H9 (cell line): ENCODE measurements around the gene NCS1. TPM values are rescaled to one million over a fixed set of nuclear protein-coding genes. Genes with fewer than 3 reads are reported as not detected.
A peak's percentile ranks its signal among the peaks of the same experiment; 100 is the strongest.

Experiments used
- DNase-seq: peaks from one replicate; pipeline ENCODE4 v3.0.0-alpha.2; 2017
- H2AFZ ChIP-seq: one replicate; pipeline ENCODE4 v1.6.1; 2013; ENCODE audit warnings: mild to moderate bottlenecking, low read length, control low read depth, moderate library complexity
- H2AK5ac ChIP-seq: 2 replicates; pipeline ENCODE4 v1.6.1; 2013; ENCODE audit warnings: low read length, control low read depth, mixed read lengths; ENCODE audit not compliant: insufficient read length
- H2BK120ac ChIP-seq: one replicate; pipeline ENCODE4 v1.6.1; 2013; ENCODE audit warnings: low read depth, mild to moderate bottlenecking, low read length, control low read depth, inconsistent platforms; ENCODE audit not compliant: poor library complexity, severe bottlenecking
- H2BK12ac ChIP-seq: 2 replicates; pipeline ENCODE4 v1.6.1; 2013; ENCODE audit warnings: low read length, control low read depth, mixed read lengths, low read depth; ENCODE audit not compliant: insufficient read length
- H2BK15ac ChIP-seq: 2 replicates; pipeline ENCODE4 v1.6.1; 2013; ENCODE audit warnings: low read depth, low read length, control low read depth
- H2BK20ac ChIP-seq: one replicate; pipeline ENCODE4 v1.6.1; 2013; ENCODE audit warnings: low read depth, mild to moderate bottlenecking, low read length, control low read depth, inconsistent platforms; ENCODE audit not compliant: poor library complexity, severe bottlenecking
- H2BK5ac ChIP-seq: 2 replicates; pipeline ENCODE4 v1.6.1; 2013; ENCODE audit warnings: low read length, control low read depth, mixed read lengths; ENCODE audit not compliant: insufficient read length
- H3K14ac ChIP-seq: 2 replicates; pipeline ENCODE4 v1.6.1; 2013; ENCODE audit warnings: low read length, control low read depth; ENCODE audit not compliant: insufficient read depth
- H3K18ac ChIP-seq: 2 replicates; pipeline ENCODE4 v1.6.1; 2013; ENCODE audit warnings: low read depth, mild to moderate bottlenecking, mixed read lengths, low read length, control low read depth; ENCODE audit not compliant: insufficient read length
- H3K23ac ChIP-seq: 2 replicates; pipeline ENCODE4 v1.6.1; 2013; ENCODE audit warnings: low read length, control low read depth, mixed read lengths, low read depth; ENCODE audit not compliant: insufficient read length
- H3K23me2 ChIP-seq: 2 replicates; pipeline ENCODE4 v1.6.1; 2013; ENCODE audit warnings: low read depth, mild to moderate bottlenecking, mixed read lengths, low read length, control low read depth; ENCODE audit not compliant: insufficient read length, poor library complexity, severe bottlenecking
- H3K27ac ChIP-seq: 2 replicates; pipeline ENCODE4 v1.5.1; 2013; ENCODE audit warnings: low read length, control low read depth, mixed read lengths, low read depth; ENCODE audit not compliant: insufficient read length
- H3K27me3 ChIP-seq: 2 replicates; pipeline ENCODE4 v1.6.1; 2013; ENCODE audit warnings: low read length, control low read depth, inconsistent platforms; ENCODE audit not compliant: insufficient read depth
- H3K4ac ChIP-seq: 2 replicates; pipeline ENCODE4 v1.6.1; 2013; ENCODE audit warnings: low read depth, mild to moderate bottlenecking, control low read depth, inconsistent platforms, low read length, moderate library complexity
- H3K4me1 ChIP-seq: 2 replicates; pipeline ENCODE4 v1.6.1; 2013; ENCODE audit warnings: low read length, control low read depth, inconsistent platforms; ENCODE audit not compliant: insufficient read depth
- H3K4me2 ChIP-seq: 2 replicates; pipeline ENCODE4 v1.6.1; 2013; ENCODE audit warnings: low read length, control low read depth, mixed read lengths; ENCODE audit not compliant: insufficient read length, insufficient read depth
- H3K56ac ChIP-seq: 2 replicates; pipeline ENCODE4 v1.6.1; 2013; ENCODE audit warnings: low read depth, mild to moderate bottlenecking, mixed read lengths, low read length, control low read depth; ENCODE audit not compliant: insufficient read length
- H3K79me1 ChIP-seq: 2 replicates; pipeline ENCODE4 v1.6.1; 2013; ENCODE audit warnings: low read depth, mild to moderate bottlenecking, moderate library complexity, low read length, control low read depth, inconsistent platforms; ENCODE audit not compliant: insufficient read depth, poor library complexity, severe bottlenecking
- H3K79me2 ChIP-seq: 2 replicates; pipeline ENCODE4 v1.6.1; 2013; ENCODE audit warnings: low read length, control low read depth, inconsistent platforms; ENCODE audit not compliant: insufficient read depth
- H3K9ac ChIP-seq: 2 replicates; pipeline ENCODE4 v1.6.1; 2013; ENCODE audit warnings: low read length, control low read depth, mixed read lengths; ENCODE audit not compliant: insufficient read length; ENCODE audit errors: extremely low read depth
- H3K9me3 ChIP-seq: one replicate; pipeline ENCODE4 v1.6.1; 2013; ENCODE audit warnings: low read depth, low read length, inconsistent platforms; ENCODE audit not compliant: control insufficient read depth
- H3T11ph ChIP-seq: one replicate; pipeline ENCODE4 v1.6.1; 2013; ENCODE audit warnings: mild to moderate bottlenecking, low read length, control low read depth, inconsistent platforms
- H4K20me1 ChIP-seq: one replicate; pipeline ENCODE4 v1.6.1; 2013; ENCODE audit not compliant: control insufficient read depth, insufficient read length, insufficient read depth
- H4K5ac ChIP-seq: 2 replicates; pipeline ENCODE4 v1.6.1; 2013; ENCODE audit warnings: low read depth, mild to moderate bottlenecking, mixed read lengths, low read length, control low read depth; ENCODE audit not compliant: insufficient read length
- H4K8ac ChIP-seq: replicated peaks from 2 replicates; pipeline ENCODE4 v1.6.1; 2013; ENCODE audit warnings: low read length, control low read depth, mixed read lengths, low read depth; ENCODE audit not compliant: insufficient read length
- H4K91ac ChIP-seq: 2 replicates; pipeline ENCODE4 v1.6.1; 2013; ENCODE audit warnings: low read depth, mild to moderate bottlenecking, moderate library complexity, mixed read lengths, low read length, control low read depth; ENCODE audit not compliant: insufficient read length
- H3K27ac Mint-ChIP-seq, 3 experiments: 2 replicates in 2 of 3; 3 replicates in 1 of 3; pipeline ENCODE4 v1.8.0; 2020 to 2021; ENCODE audit warnings: mixed read lengths in 3 of 3, mild to moderate bottlenecking in 1 of 3, moderate library complexity in 1 of 3
- H3K27me3 Mint-ChIP-seq: 2 replicates; pipeline ENCODE4 v1.8.0; 2021; ENCODE audit warnings: low read depth, mild to moderate bottlenecking, moderate library complexity, mixed read lengths
- H3K36me3 Mint-ChIP-seq, 3 experiments: 2 replicates in 2 of 3; 3 replicates in 1 of 3; pipeline ENCODE4 v1.8.0; 2020 to 2021; ENCODE audit warnings: low read depth in 3 of 3, mixed read lengths in 3 of 3; ENCODE audit not compliant: insufficient read depth in 1 of 3
- H3K4me1 Mint-ChIP-seq, 2 experiments: 2 replicates each; pipeline ENCODE4 v1.8.0; 2020; ENCODE audit warnings: mixed read lengths in 2 of 2
- H3K4me3 Mint-ChIP-seq, 2 experiments: 2 replicates in 1 of 2; 3 replicates in 1 of 2; pipeline ENCODE4 v1.8.0; 2020 to 2021; ENCODE audit warnings: mild to moderate bottlenecking in 2 of 2, mixed read lengths in 2 of 2, moderate library complexity in 1 of 2
- H3K9me3 Mint-ChIP-seq, 2 experiments: 2 replicates in 1 of 2; 3 replicates in 1 of 2; pipeline ENCODE4 v1.8.0; 2020; ENCODE audit warnings: mild to moderate bottlenecking in 2 of 2, mixed read lengths in 2 of 2, moderate library complexity in 1 of 2
- WGBS: extraction: QIAGEN DNeasy Blood & Tissue Kit; methylation state at CpG from one replicate; pipeline ENCODE4 v1.1.7; 2013; ENCODE audit warnings: missing lambda C conversion rate, low lambda C conversion rate, mixed read lengths; ENCODE audit not compliant: insufficient read length; ENCODE audit errors: extremely low coverage; 5-methylcytosine and 5-hydroxymethylcytosine counted together
- total RNA-seq: library from RNA; stranded (reverse); gene quantifications from 2 replicates; pipeline ENCODE4 v1.2.1, GENCODE V29; 2021
- TF ChIP-seq, protein P1 (sequence below): fragments of 200-600 bp; sonication (generic); conservative IDR thresholded peaks from 3 replicates; pipeline ENCODE4 v1.8.0; 2021; ENCODE audit warnings: antibody characterized with exemption, mild to moderate bottlenecking

NCS1 gene
- total RNA-seq, 1 experiment from 2014 or later: 38.1 TPM

DNA sequence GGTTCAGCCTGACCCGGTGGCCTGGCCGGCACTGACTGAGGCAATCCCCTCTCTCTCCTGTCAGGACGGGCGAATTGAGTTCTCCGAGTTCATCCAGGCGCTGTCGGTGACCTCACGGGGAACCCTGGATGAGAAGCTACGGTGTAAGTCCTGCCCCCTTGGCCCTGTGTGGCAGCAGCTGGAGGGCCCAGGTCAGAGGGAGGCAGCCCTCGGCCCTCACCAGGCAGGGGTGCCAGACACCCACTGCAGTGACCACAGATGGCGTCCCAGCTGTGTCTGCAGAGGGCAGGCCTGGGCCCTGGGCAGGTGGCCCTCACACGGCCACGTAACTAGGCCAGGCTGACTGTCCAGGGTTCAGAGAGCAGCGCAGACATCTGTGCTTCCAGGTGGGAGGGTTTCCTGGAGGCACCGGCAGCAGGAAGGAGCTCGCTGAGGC, 47.5 kb downstream of the NCS1 start:
- H2BK15ac ChIP-seq: no peak overlapping the region
- no peak overlapping the region for H3K9ac ChIP-seq
- H2AK5ac ChIP-seq: no peak overlapping the region
- Mint-ChIP-seq H3K27ac (peak overlapping the region; percentile 44 to 84 (median 70); a peak in 4 of 7 replicates), H3K36me3 (peaks cover 3 to 11% (median 10%) of the 10 kb centered on the region in 3 experiments; a peak in 5 of 7 replicates), H3K4me1 (peaks cover 15 to 35% of the 10 kb centered on the region in 2 experiments; a peak in 3 of 4 replicates), H3K9me3 (no peaks in the 10 kb centered on the region), H3K27me3 (no peaks in the 10 kb centered on the region), H3K4me3 (no peak overlapping the region; a peak in 1 of 5 replicates)
- no peaks in the 10 kb centered on the region for H4K20me1 ChIP-seq
- no peaks in the 10 kb centered on the region for H3K9me3 ChIP-seq
- no peak overlapping the region for H3T11ph ChIP-seq
- H2BK20ac ChIP-seq: no peak overlapping the region
- no peaks in the 10 kb centered on the region for H3K27me3 ChIP-seq
- H3K56ac ChIP-seq: no peak overlapping the region
- H2AFZ ChIP-seq: no peak overlapping the region
- TF ChIP-seq, protein P1, sequence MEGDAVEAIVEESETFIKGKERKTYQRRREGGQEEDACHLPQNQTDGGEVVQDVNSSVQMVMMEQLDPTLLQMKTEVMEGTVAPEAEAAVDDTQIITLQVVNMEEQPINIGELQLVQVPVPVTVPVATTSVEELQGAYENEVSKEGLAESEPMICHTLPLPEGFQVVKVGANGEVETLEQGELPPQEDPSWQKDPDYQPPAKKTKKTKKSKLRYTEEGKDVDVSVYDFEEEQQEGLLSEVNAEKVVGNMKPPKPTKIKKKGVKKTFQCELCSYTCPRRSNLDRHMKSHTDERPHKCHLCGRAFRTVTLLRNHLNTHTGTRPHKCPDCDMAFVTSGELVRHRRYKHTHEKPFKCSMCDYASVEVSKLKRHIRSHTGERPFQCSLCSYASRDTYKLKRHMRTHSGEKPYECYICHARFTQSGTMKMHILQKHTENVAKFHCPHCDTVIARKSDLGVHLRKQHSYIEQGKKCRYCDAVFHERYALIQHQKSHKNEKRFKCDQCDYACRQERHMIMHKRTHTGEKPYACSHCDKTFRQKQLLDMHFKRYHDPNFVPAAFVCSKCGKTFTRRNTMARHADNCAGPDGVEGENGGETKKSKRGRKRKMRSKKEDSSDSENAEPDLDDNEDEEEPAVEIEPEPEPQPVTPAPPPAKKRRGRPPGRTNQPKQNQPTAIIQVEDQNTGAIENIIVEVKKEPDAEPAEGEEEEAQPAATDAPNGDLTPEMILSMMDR: no peak
- H3K4me2 ChIP-seq: no peak overlapping the region
- H3K4me1 ChIP-seq: no peaks in the 10 kb centered on the region; the same call in 1 of the 2 replicates
- no peak overlapping the region for H3K27ac ChIP-seq
- DNase-seq: no peak
- H4K5ac ChIP-seq: no peak overlapping the region
- H3K18ac ChIP-seq: no peak overlapping the region
- H3K23ac ChIP-seq: no peak overlapping the region
- no CpG with 5 or more reads among the region's 16 CpGs for WGBS
- H3K14ac ChIP-seq: no peak overlapping the region
- no peak overlapping the region for H2BK120ac ChIP-seq
- no peak overlapping the region for H2BK5ac ChIP-seq
- no peak overlapping the region for H4K91ac ChIP-seq
- H3K79me1 ChIP-seq: no peaks in the 10 kb centered on the region
- H4K8ac ChIP-seq: no peak overlapping the region
- no peak overlapping the region for H2BK12ac ChIP-seq
- no peaks in the 10 kb centered on the region for H3K23me2 ChIP-seq
- H3K4ac ChIP-seq: no peak overlapping the region
- no peaks in the 10 kb centered on the region for H3K79me2 ChIP-seq
